Measurements from ENCODE around the gene ELAVL2.

The ELAVL2 gene

DNA sequence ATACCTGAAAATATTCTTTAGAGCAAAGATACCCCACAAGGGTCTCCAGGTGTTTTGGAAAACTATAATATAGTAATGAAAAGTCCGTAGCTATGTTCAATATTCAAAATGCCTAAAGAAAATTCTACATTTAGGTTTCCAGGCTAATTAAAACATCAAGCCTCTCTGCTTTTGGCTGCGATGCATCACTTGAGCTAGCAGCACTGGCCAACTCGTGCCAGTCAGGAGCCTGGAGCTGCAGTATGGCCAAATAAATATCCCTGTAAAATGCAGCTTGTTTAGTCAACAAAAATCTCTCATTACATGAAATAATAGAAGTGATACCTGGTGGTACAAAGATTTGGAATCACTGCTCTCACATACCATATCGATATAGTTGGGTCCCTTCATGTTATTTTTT is 181.1 kb downstream of the ELAVL2 start:
- no peak for TF ChIP-seq EZH2 (IDR thresholded peaks at IDR 0.05; ENCODE audit: borderline replicate concordance, low read length)
- TF ChIP-seq, protein P1, sequence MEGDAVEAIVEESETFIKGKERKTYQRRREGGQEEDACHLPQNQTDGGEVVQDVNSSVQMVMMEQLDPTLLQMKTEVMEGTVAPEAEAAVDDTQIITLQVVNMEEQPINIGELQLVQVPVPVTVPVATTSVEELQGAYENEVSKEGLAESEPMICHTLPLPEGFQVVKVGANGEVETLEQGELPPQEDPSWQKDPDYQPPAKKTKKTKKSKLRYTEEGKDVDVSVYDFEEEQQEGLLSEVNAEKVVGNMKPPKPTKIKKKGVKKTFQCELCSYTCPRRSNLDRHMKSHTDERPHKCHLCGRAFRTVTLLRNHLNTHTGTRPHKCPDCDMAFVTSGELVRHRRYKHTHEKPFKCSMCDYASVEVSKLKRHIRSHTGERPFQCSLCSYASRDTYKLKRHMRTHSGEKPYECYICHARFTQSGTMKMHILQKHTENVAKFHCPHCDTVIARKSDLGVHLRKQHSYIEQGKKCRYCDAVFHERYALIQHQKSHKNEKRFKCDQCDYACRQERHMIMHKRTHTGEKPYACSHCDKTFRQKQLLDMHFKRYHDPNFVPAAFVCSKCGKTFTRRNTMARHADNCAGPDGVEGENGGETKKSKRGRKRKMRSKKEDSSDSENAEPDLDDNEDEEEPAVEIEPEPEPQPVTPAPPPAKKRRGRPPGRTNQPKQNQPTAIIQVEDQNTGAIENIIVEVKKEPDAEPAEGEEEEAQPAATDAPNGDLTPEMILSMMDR (IDR thresholded peaks at IDR 0.05; ENCODE audit: low read length) = no peak
- Histone ChIP-seq H3K9me2 (ENCODE audit: low read depth, low read length) (no peaks in the 10 kb centered on the region), H3K27ac (ENCODE audit: low read depth, low read length, poor library complexity, severe bottlenecking) (no peak overlapping the region), H3K79me2 (ENCODE audit: insufficient read depth, low read length) (no peaks in the 10 kb centered on the region), H2AFZ (ENCODE audit: low read length) (no peak overlapping the region), H3K9me3 (ENCODE audit: low read length) (no peaks in the 10 kb centered on the region), H3K27me3 (ENCODE audit: insufficient read depth, low read length) (no peaks in the 10 kb centered on the region), H3K4me2 (ENCODE audit: low read length) (no peak overlapping the region), H3K4me1 (ENCODE audit: insufficient read depth, low read length, severe bottlenecking) (no peaks in the 10 kb centered on the region), H3K9ac (ENCODE audit: low read length) (no peak overlapping the region), H4K20me1 (ENCODE audit: insufficient read depth, low read length) (no peaks in the 10 kb centered on the region), H3K4me3 (ENCODE audit: low read depth, low read length, poor library complexity, severe bottlenecking) (no peak overlapping the region), H3F3A (ENCODE audit: insufficient read depth, low read length) (no peaks in the 10 kb centered on the region), H3K36me3 (ENCODE audit: insufficient read depth, low read length) (no peaks in the 10 kb centered on the region)

DNA sequence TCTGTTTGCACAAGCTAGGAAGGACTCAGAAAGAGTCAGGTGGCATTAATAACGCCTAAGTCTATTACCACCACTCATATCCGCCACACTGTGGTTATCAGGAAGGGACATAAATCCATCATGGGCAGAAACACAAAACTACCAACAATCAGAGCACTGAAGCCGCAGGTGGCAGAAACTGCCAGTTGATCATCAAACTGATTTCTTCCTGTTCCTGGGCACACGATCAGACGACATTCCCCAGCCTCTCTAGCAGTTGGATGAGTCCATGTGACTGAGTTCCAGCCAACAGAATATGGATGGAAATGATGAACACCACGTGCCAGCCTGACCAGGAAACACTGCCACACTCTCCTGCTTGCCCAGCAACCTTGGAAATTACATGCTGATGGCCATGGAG is 181.7 kb downstream of the ELAVL2 start:
- H3K79me2 ChIP-seq (ENCODE audit: insufficient read depth, low read length) = no peaks in the 10 kb centered on the region
- no peaks in the 10 kb centered on the region for H3F3A ChIP-seq (ENCODE audit: insufficient read depth, low read length)
- H3K27ac ChIP-seq (ENCODE audit: low read depth, low read length, poor library complexity, severe bottlenecking) = no peak overlapping the region
- no peaks in the 10 kb centered on the region for H3K9me2 ChIP-seq (ENCODE audit: low read depth, low read length)
- TF ChIP-seq EZH2 (IDR thresholded peaks at IDR 0.05; ENCODE audit: borderline replicate concordance, low read length) = no peak
- no peak overlapping the region for H3K9ac ChIP-seq (ENCODE audit: low read length)
- no peaks in the 10 kb centered on the region for H4K20me1 ChIP-seq (ENCODE audit: insufficient read depth, low read length)
- no peak overlapping the region for H2AFZ ChIP-seq (ENCODE audit: low read length)
- H3K27me3 ChIP-seq (ENCODE audit: insufficient read depth, low read length) = no peaks in the 10 kb centered on the region
- H3K4me2 ChIP-seq (ENCODE audit: low read length) = no peak overlapping the region
- H3K36me3 ChIP-seq (ENCODE audit: insufficient read depth, low read length) = no peaks in the 10 kb centered on the region
- no peaks in the 10 kb centered on the region for H3K4me1 ChIP-seq (ENCODE audit: insufficient read depth, low read length, severe bottlenecking)
- no peak overlapping the region for H3K4me3 ChIP-seq (ENCODE audit: low read depth, low read length, poor library complexity, severe bottlenecking)
- no peaks in the 10 kb centered on the region for H3K9me3 ChIP-seq (ENCODE audit: low read length)

DNA sequence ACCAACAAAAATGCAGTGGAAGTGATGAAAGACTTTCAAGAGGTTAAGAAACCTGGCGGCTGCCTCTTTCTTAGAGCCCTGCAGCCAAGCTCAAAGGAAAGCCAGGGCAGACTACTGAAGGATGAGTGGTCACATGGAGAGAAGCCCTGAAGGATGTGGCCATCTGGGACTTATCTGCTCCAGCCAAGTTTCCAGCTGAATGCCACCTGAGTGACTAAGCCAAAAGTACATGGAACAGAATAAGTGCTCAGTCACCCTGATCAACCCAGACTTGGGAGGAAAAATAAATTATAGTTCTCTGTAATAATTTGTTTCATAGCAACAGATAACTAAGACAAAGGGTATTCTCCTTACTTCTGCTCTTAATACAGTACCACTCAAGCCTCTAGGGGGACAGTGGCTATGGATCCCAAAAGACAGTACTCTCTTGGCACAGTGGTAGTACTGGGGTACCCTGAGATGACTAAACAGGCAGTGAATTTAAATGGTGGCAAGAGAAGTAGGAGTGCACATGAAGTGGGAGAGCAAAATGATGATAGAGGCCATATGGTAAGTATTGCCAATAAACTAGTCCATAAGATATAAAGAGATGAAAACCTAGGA is 182.3 kb downstream of the ELAVL2 start:
- no peak overlapping the region for H3K4me3 ChIP-seq (ENCODE audit: low read depth, low read length, poor library complexity, severe bottlenecking)

More for the DNA sequence above, 182.3 kb downstream of the ELAVL2 start:
- no peaks in the 10 kb centered on the region for H3F3A ChIP-seq (ENCODE audit: insufficient read depth, low read length)
- H3K9ac ChIP-seq (ENCODE audit: low read length) = no peak overlapping the region
- H3K36me3 ChIP-seq (ENCODE audit: insufficient read depth, low read length) = no peaks in the 10 kb centered on the region
- H3K79me2 ChIP-seq (ENCODE audit: insufficient read depth, low read length) = no peaks in the 10 kb centered on the region
- no peak for TF ChIP-seq EZH2 (IDR thresholded peaks at IDR 0.05; ENCODE audit: borderline replicate concordance, low read length)
- TF ChIP-seq, protein P1 (IDR thresholded peaks at IDR 0.05; ENCODE audit: low read length) = no peak
- no peak overlapping the region for H2AFZ ChIP-seq (ENCODE audit: low read length)
- H3K9me2 ChIP-seq (ENCODE audit: low read depth, low read length) = no peaks in the 10 kb centered on the region
- H3K4me2 ChIP-seq (ENCODE audit: low read length) = no peak overlapping the region
- H4K20me1 ChIP-seq (ENCODE audit: insufficient read depth, low read length) = no peaks in the 10 kb centered on the region
- no peaks in the 10 kb centered on the region for H3K27me3 ChIP-seq (ENCODE audit: insufficient read depth, low read length)
- no peak overlapping the region for H3K27ac ChIP-seq (ENCODE audit: low read depth, low read length, poor library complexity, severe bottlenecking)
- no peaks in the 10 kb centered on the region for H3K4me1 ChIP-seq (ENCODE audit: insufficient read depth, low read length, severe bottlenecking)
- H3K9me3 ChIP-seq (ENCODE audit: low read length) = no peaks in the 10 kb centered on the region
